A673 (cell line): Measurements from ENCODE around the gene ITSN1.

Experiments used
- CTCF ChIP-seq: fragments of 300-800, 200-600 bp; sonication (generic); conservative IDR thresholded peaks from 2 replicates; pipeline ENCODE4 v1.5.1; 2017; ENCODE audit warnings: low read depth, mild to moderate bottlenecking, antibody characterized with exemption, low read length, moderate library complexity, mixed read lengths
- EZH2 ChIP-seq: fragments of 200-600 bp; sonication (generic); IDR thresholded peaks from 2 replicates; pipeline ENCODE4 v1.6.1; 2017; ENCODE audit warnings: borderline replicate concordance, low read depth, mild to moderate bottlenecking, mixed read lengths, antibody characterized with exemption, low read length; ENCODE audit not compliant: poor library complexity, severe bottlenecking

GRCh38 chr21:33611006-33611744 lies 31.1 kb upstream of the ITSN1 start:
- TF ChIP-seq CTCF: no peak
- TF ChIP-seq EZH2: no peak
